ENCODE results near the gene RMDN2. TPM values are rescaled to one million over a fixed set of nuclear protein-coding genes. Genes with fewer than 3 reads are reported as not detected.

RMDN2 gene
- total and polyA plus RNA-seq, 10 of the 15 experiments (the other 5 are each of a cell fraction or from before 2014, with no cell fraction given) = 2.6 to 12.4 (median 9.2) TPM

DNA sequence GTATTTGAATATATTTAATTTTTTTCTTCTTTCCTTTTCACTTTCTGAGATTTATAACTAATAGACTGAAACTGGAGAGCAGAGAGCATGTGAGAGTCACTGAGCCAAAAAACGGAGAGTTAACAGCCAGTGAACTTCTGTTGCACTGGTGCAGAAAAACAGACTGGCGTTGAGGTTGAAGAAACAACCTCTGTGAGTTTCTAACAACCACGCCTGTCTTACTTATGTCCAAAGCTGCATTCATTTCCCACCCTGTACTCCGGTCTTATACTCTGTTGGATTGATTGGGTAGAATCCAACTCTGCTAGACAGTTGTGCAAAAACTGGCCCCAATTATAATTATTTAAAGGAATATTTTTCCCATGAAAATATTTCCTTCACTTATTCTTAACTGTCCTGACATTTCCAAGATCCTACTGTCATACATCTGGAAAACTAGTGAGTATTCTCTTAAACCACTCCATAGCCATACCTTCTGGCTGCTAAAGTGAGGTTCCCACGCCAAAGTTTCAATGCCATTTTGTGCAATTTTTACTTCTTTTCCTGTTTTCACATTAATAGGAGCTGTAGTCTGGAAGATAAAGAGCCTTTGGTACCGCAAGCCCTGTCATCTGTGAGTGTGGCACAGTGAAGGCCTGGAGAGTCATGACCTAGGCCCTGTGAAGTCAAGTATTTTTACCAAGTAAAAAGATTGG, 141.5 kb downstream of the RMDN2 start:
- ChIA-PET RAD21 (ENCODE audit: unreplicated experiment) (no interaction called here), CTCF (no interaction called here), SMC1A (ENCODE audit: uncharacterized antibody, unreplicated experiment) (no interaction called here), POLR2A (no interaction called here)
- Histone ChIP-seq H3K4me3 (peak overlapping the region; percentile 9; the same call in 1 of the 2 replicates), H3K4me1 (ENCODE audit: control insufficient read depth, insufficient read depth, low read length) (no peaks in the 10 kb centered on the region), H3K27me3 (replicated peaks in 1 of 2; ENCODE audit: control insufficient read depth in 2 of 2, insufficient read depth in 2 of 2, low read length in 1 of 2) (no peaks in the 10 kb centered on the region), H3K79me2 (ENCODE audit: control insufficient read depth, insufficient read depth, low read length) (peaks cover 18% of the 10 kb centered on the region), H2AFZ (ENCODE audit: control insufficient read depth, low read depth, low read length) (no peak overlapping the region), H3K36me3 (ENCODE audit: control insufficient read depth in 2 of 2, insufficient read depth in 2 of 2, low read length in 1 of 2) (no peaks in the 10 kb centered on the region), H3K4me2 (ENCODE audit: control insufficient read depth, insufficient read depth) (peak overlapping the region; percentile 12), H3K9me3 (replicated peaks; ENCODE audit: control insufficient read depth, insufficient read depth, low read length) (no peaks in the 10 kb centered on the region), H3K9ac (ENCODE audit: control insufficient read depth, insufficient read depth, low read length) (peak overlapping the region; percentile 35), H3K27ac (ENCODE audit: control insufficient read depth, insufficient read depth) (peak overlapping the region; percentile 42), H4K20me1 (ENCODE audit: control insufficient read depth, insufficient read depth) (no peaks in the 10 kb centered on the region)
- BruUV-seq (replicated peaks) = no TSS peak
- peak; percentile 21; the same call in 1 of the 3 replicates for ATAC-seq
- in situ Hi-C loops (cut with MboI) = no loop called here
- intact Hi-C loops (cut with micrococcal nuclease; ENCODE audit: unreplicated experiment) = no loop called here
- FAIRE-seq = no peak
- TF ChIP-seq, protein P1, sequence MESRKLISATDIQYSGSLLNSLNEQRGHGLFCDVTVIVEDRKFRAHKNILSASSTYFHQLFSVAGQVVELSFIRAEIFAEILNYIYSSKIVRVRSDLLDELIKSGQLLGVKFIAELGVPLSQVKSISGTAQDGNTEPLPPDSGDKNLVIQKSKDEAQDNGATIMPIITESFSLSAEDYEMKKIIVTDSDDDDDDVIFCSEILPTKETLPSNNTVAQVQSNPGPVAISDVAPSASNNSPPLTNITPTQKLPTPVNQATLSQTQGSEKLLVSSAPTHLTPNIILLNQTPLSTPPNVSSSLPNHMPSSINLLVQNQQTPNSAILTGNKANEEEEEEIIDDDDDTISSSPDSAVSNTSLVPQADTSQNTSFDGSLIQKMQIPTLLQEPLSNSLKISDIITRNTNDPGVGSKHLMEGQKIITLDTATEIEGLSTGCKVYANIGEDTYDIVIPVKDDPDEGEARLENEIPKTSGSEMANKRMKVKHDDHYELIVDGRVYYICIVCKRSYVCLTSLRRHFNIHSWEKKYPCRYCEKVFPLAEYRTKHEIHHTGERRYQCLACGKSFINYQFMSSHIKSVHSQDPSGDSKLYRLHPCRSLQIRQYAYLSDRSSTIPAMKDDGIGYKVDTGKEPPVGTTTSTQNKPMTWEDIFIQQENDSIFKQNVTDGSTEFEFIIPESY (IDR thresholded peaks at IDR 0.05) = no peak
- TF ChIP-seq, protein P2, sequence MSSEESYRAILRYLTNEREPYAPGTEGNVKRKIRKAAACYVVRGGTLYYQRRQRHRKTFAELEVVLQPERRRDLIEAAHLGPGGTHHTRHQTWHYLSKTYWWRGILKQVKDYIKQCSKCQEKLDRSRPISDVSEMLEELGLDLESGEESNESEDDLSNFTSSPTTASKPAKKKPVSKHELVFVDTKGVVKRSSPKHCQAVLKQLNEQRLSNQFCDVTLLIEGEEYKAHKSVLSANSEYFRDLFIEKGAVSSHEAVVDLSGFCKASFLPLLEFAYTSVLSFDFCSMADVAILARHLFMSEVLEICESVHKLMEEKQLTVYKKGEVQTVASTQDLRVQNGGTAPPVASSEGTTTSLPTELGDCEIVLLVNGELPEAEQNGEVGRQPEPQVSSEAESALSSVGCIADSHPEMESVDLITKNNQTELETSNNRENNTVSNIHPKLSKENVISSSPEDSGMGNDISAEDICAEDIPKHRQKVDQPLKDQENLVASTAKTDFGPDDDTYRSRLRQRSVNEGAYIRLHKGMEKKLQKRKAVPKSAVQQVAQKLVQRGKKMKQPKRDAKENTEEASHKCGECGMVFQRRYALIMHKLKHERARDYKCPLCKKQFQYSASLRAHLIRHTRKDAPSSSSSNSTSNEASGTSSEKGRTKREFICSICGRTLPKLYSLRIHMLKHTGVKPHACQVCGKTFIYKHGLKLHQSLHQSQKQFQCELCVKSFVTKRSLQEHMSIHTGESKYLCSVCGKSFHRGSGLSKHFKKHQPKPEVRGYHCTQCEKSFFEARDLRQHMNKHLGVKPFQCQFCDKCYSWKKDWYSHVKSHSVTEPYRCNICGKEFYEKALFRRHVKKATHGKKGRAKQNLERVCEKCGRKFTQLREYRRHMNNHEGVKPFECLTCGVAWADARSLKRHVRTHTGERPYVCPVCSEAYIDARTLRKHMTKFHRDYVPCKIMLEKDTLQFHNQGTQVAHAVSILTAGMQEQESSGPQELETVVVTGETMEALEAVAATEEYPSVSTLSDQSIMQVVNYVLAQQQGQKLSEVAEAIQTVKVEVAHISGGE (CRISPR knock-in tag; IDR thresholded peaks at IDR 0.05) = no peak
- TF ChIP-seq, protein P3, sequence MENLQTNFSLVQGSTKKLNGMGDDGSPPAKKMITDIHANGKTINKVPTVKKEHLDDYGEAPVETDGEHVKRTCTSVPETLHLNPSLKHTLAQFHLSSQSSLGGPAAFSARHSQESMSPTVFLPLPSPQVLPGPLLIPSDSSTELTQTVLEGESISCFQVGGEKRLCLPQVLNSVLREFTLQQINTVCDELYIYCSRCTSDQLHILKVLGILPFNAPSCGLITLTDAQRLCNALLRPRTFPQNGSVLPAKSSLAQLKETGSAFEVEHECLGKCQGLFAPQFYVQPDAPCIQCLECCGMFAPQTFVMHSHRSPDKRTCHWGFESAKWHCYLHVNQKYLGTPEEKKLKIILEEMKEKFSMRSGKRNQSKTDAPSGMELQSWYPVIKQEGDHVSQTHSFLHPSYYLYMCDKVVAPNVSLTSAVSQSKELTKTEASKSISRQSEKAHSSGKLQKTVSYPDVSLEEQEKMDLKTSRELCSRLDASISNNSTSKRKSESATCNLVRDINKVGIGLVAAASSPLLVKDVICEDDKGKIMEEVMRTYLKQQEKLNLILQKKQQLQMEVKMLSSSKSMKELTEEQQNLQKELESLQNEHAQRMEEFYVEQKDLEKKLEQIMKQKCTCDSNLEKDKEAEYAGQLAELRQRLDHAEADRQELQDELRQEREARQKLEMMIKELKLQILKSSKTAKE (IDR thresholded peaks at IDR 0.05; ENCODE audit: low read depth, poor library complexity, severe bottlenecking) = no peak
- no peak for TF ChIP-seq SMAD1 (IDR thresholded peaks at IDR 0.05; ENCODE audit: low read depth, partially characterized antibody)
- TF ChIP-seq FOS (IDR thresholded peaks at IDR 0.05; ENCODE audit: borderline replicate concordance, extremely low read depth, insufficient read length) = no peak
- TF ChIP-seq TAF1 (IDR thresholded peaks at IDR 0.05; ENCODE audit: borderline replicate concordance, low read depth, low read length) = no peak
- no peak for TF ChIP-seq BCL11A (IDR thresholded peaks at IDR 0.05; ENCODE audit: low read depth, low read length)
- no peak for TF ChIP-seq TCF12 (IDR thresholded peaks at IDR 0.05; ENCODE audit: low read depth, low read length)
- TF ChIP-seq SUPT20H (IDR thresholded peaks at IDR 0.05; ENCODE audit: borderline replicate concordance, control insufficient read depth, low read depth, low read length) = no peak
- no peak for TF ChIP-seq TARDBP (IDR thresholded peaks at IDR 0.05; ENCODE audit: borderline replicate concordance)
- TF ChIP-seq NR2C1 (IDR thresholded peaks at IDR 0.05) = no peak
- DNase-seq (ENCODE audit: low read depth, low spot score) = no peak
- WGBS (ENCODE audit: insufficient coverage, insufficient replicate concordance, low lambda C conversion rate, missing lambda C conversion rate) = 42% methylated on average over 6 of the region's 6 CpGs
